Ishikawa (cell line): ENCODE measurements around the gene COL25A1.

Experiments used
- RAD21 ChIP-seq: IDR thresholded peaks from 2 replicates; pipeline ENCODE4 v1.6.1; 2012; ENCODE audit warnings: low read depth
- REST ChIP-seq: IDR thresholded peaks from 2 replicates; pipeline ENCODE4 v1.6.1; 2012; ENCODE audit warnings: low read depth, mild to moderate bottlenecking
- TCF12 ChIP-seq: IDR thresholded peaks from 2 replicates; pipeline ENCODE4 v1.6.1; 2012; ENCODE audit warnings: low read depth
- TEAD4 ChIP-seq: IDR thresholded peaks from 2 replicates; pipeline ENCODE4 v1.6.1; 2012

- TF ChIP-seq RAD21 (no peak), TEAD4 (no peak), REST (no peak), TCF12 (no peak)
Measured at GRCh38 chr4:109207061-109207460, 95.4 kb downstream of the COL25A1 start.
